HepG2 (cell line): ENCODE data around the gene PFDN5. TPM values are rescaled to one million over a fixed set of nuclear protein-coding genes. Genes with fewer than 3 reads are reported as not detected.

ENCODE experiments used
- HINFP ChIP-seq: sonication (generic); formaldehyde crosslinking; IDR thresholded peaks from 2 replicates; pipeline ENCODE4 v1.4.0; 2020; ENCODE audit warnings: low read depth, mild to moderate bottlenecking, missing genetic modification reagents
- HNF1B ChIP-seq: sonication (generic); formaldehyde crosslinking; IDR thresholded peaks from 2 replicates; pipeline ENCODE4 v1.5.1; 2020; ENCODE audit warnings: mild to moderate bottlenecking, moderate library complexity, missing genetic modification reagents
- HOXA5 ChIP-seq: sonication (generic); formaldehyde crosslinking; IDR thresholded peaks from 2 replicates; pipeline ENCODE4 v1.4.0; 2020; ENCODE audit warnings: missing genetic modification reagents
- JUND ChIP-seq: sonication (generic); formaldehyde crosslinking; IDR thresholded peaks from 2 replicates; pipeline ENCODE4 v1.8.0; 2022; ENCODE audit warnings: mild to moderate bottlenecking, missing genetic modification reagents
- MAZ ChIP-seq, 2 experiments: sonication (generic) in 1 of 2; formaldehyde crosslinking in 1 of 2; IDR thresholded peaks; 2 replicates each; pipeline versions ENCODE4 v1.5.0 to v1.6.1; 2012 to 2020; ENCODE audit warnings: low read depth in 2 of 2, mild to moderate bottlenecking in 2 of 2, borderline replicate concordance in 1 of 2, improper control_type of control experiment in 1 of 2, low read length in 1 of 2, missing genetic modification reagents in 1 of 2, moderate library complexity in 1 of 2
- MLXIP ChIP-seq: sonication (generic); formaldehyde crosslinking; IDR thresholded peaks from 2 replicates; pipeline ENCODE4 v1.9.0; 2021; ENCODE audit warnings: missing genetic modification reagents, borderline replicate concordance
- MTA1 ChIP-seq: sonication (generic); formaldehyde crosslinking; IDR thresholded peaks from 2 replicates; pipeline ENCODE4 v1.4.0; 2020; ENCODE audit warnings: missing genetic modification reagents, mild to moderate bottlenecking, borderline replicate concordance
- PHF21A ChIP-seq: sonication (generic); formaldehyde crosslinking; IDR thresholded peaks from 2 replicates; pipeline ENCODE4 v1.5.0; 2020; ENCODE audit warnings: mild to moderate bottlenecking, missing genetic modification reagents
- POLR2AphosphoS5 ChIP-seq: IDR thresholded peaks from 2 replicates; pipeline ENCODE4 v1.6.1; 2012; ENCODE audit warnings: low read depth, low read length
- PREB ChIP-seq: sonication (generic); formaldehyde crosslinking; IDR thresholded peaks from 2 replicates; pipeline ENCODE4 v1.4.0; 2020; ENCODE audit warnings: missing genetic modification reagents
- RBM22 ChIP-seq: fragments of 200-400 bp; formaldehyde crosslinking; optimal IDR thresholded peaks from 2 replicates; pipeline ENCODE3; 2017; ENCODE audit warnings: mild to moderate bottlenecking, low read length, moderate library complexity
- SMAD9 ChIP-seq: sonication (generic); formaldehyde crosslinking; IDR thresholded peaks from 2 replicates; pipeline ENCODE4 v1.5.1; 2020; ENCODE audit warnings: mild to moderate bottlenecking, missing genetic modification reagents
- SPEN ChIP-seq: sonication (generic); formaldehyde crosslinking; IDR thresholded peaks from 2 replicates; pipeline ENCODE4 v1.5.1; 2020; ENCODE audit warnings: low read depth, mild to moderate bottlenecking, missing genetic modification reagents
- SRY ChIP-seq: sonication (generic); formaldehyde crosslinking; IDR thresholded peaks from 2 replicates; pipeline ENCODE4 v1.8.0; 2022; ENCODE audit warnings: mild to moderate bottlenecking, missing genetic modification reagents
- ZBTB37 ChIP-seq: sonication (generic); formaldehyde crosslinking; IDR thresholded peaks from 2 replicates; pipeline ENCODE4 v1.4.0; 2020; ENCODE audit warnings: mild to moderate bottlenecking, missing genetic modification reagents
- ZNF138 ChIP-seq: sonication (generic); formaldehyde crosslinking; IDR thresholded peaks from 2 replicates; pipeline ENCODE4 v1.5.0; 2020; ENCODE audit warnings: mild to moderate bottlenecking, low read depth, missing genetic modification reagents
- ZNF383 ChIP-seq: sonication (generic); formaldehyde crosslinking; IDR thresholded peaks from 2 replicates; pipeline ENCODE4 v1.4.0; 2020; ENCODE audit warnings: missing genetic modification reagents, mild to moderate bottlenecking, borderline replicate concordance
- ZNF552 ChIP-seq: sonication (generic); formaldehyde crosslinking; IDR thresholded peaks from 2 replicates; pipeline ENCODE4 v1.9.0; 2022; ENCODE audit warnings: missing genetic modification reagents, mild to moderate bottlenecking, borderline replicate concordance
- ZNF576 ChIP-seq: sonication (generic); formaldehyde crosslinking; IDR thresholded peaks from 2 replicates; pipeline ENCODE4 v1.4.0; 2020; ENCODE audit warnings: mild to moderate bottlenecking, missing genetic modification reagents
- polyA plus RNA-seq, 8 experiments: library from polyadenylated mRNA; depleted of rRNA in 3 of 8; stranded (reverse) in 7 of 8; unstranded in 1 of 8; fragments of >200 nt; fragmentation: Illumina TruSeq in 4 of 8; extraction: Trizol in 4 of 8; gene quantifications; 2 replicates each; pipeline versions ENCODE4 v1.2.1 to v1.2.3, GENCODE V29; 2011 to 2016; ENCODE audit warnings: low read depth in 4 of 8, missing spikeins in 1 of 8, mixed read lengths in 1 of 8; ENCODE audit not compliant: insufficient read depth in 1 of 8
- total RNA-seq, 5 experiments: library from RNA; depleted of rRNA; stranded (reverse); fragments of >200 nt; fragmentation: Illumina TruSeq; extraction: Trizol; gene quantifications; 2 replicates each; pipeline ENCODE4 v1.2.3, GENCODE V29; 2016; ENCODE audit warnings: low read depth in 1 of 5

PFDN5 gene
- total and polyA plus RNA-seq, 2 of the 13 experiments (the other 11 are each of a cell fraction or from before 2014, with no cell fraction given): 449 to 462 TPM

- TF ChIP-seq MLXIP (CRISPR knock-in tag) (no peak), ZNF552 (CRISPR knock-in tag) (0 out of 2 replicates have a peak, but pooled peaks have one; percentile 77), HINFP (CRISPR knock-in tag) (no peak), MAZ (IDR thresholded peaks at IDR 0.05; ENCODE audit: borderline replicate concordance, low read depth, low read length) (peak; percentile 71; the same call in 1 of the 2 replicates), MAZ (CRISPR knock-in tag; IDR thresholded peaks at IDR 0.05; ENCODE audit: low read depth) (peak; percentile 94), SPEN (CRISPR knock-in tag) (peak; percentile 74), PHF21A (peak; percentile 87; the same call in 1 of the 2 replicates), SMAD9 (CRISPR knock-in tag) (0 out of 2 replicates have a peak, but pooled peaks have one; percentile 42), HNF1B (CRISPR knock-in tag) (peak; percentile 75; the same call in 1 of the 2 replicates), PREB (CRISPR knock-in tag) (no peak), ZNF576 (CRISPR knock-in tag) (no peak; the same call in 1 of the 2 replicates), MTA1 (CRISPR knock-in tag) (peak; percentile 25; the same call in 1 of the 2 replicates), ZBTB37 (CRISPR knock-in tag) (no peak), ZNF138 (CRISPR knock-in tag) (peak; percentile 58; the same call in 1 of the 2 replicates), POLR2AphosphoS5 (peak; percentile 49; the same call in 1 of the 2 replicates), ZNF383 (CRISPR knock-in tag) (no peak), SRY (CRISPR knock-in tag) (no peak), JUND (CRISPR knock-in tag) (0 out of 2 replicates have a peak, but pooled peaks have one; percentile 28), RBM22 (no peak), HOXA5 (CRISPR knock-in tag) (peak; percentile 82)
Observed at GRCh38 chr12:53324779-53325510, 29.6 kb downstream of the PFDN5 start (continued).
